HG03460 (cell line): ENCODE measurements around the gene UACA.

ENCODE experiments used
- ATAC-seq: cut with Tn5 transposase; IDR thresholded peaks from one replicate; pipeline ENCODE4 v1.9.1; 2021; ENCODE audit not compliant: unreplicated experiment

The UACA gene

GRCh38 chr15:70783610-70784022 is 20.3 kb upstream of the UACA start:
- ATAC-seq = no peak

GRCh38 chr15:70783041-70783440 is 19.7 kb upstream of the UACA start:
- ATAC-seq = no peak

GRCh38 chr15:70781236-70781635 is 17.9 kb upstream of the UACA start:
- ATAC-seq = no peak

- no peak for ATAC-seq
Observed at GRCh38 chr15:70778258-70779076, 15.1 kb upstream of the UACA start.

GRCh38 chr15:70777170-70777926 is 14.0 kb upstream of the UACA start:
- ATAC-seq = no peak

- no peak for ATAC-seq
Observed at GRCh38 chr15:70775160-70775559, 11.8 kb upstream of the UACA start.

- no peak for ATAC-seq
Observed at GRCh38 chr15:70772402-70772801, 9.0 kb upstream of the UACA start.

GRCh38 chr15:70770863-70771262 is 7.5 kb upstream of the UACA start:
- ATAC-seq = no peak

- ATAC-seq = no peak
Observed at GRCh38 chr15:70768257-70768883, 5.0 kb upstream of the UACA start.

- no peak for ATAC-seq
Observed at GRCh38 chr15:70767667-70768066, 4.3 kb upstream of the UACA start.

- no peak for ATAC-seq
Observed at GRCh38 chr15:70766597-70766996, 3.2 kb upstream of the UACA start.

GRCh38 chr15:70765504-70766281 is 2.3 kb upstream of the UACA start:
- ATAC-seq = no peak

GRCh38 chr15:70763950-70764730 is 782 bp upstream of the UACA start:
- ATAC-seq = no peak

- peak; percentile 9 for ATAC-seq
Observed at GRCh38 chr15:70762469-70763119, 764 bp downstream of the UACA start.

GRCh38 chr15:70761931-70762468 is 1.4 kb downstream of the UACA start:
- no peak for ATAC-seq

- no peak for ATAC-seq
Observed at GRCh38 chr15:70761046-70761445, 2.3 kb downstream of the UACA start.

- no peak for ATAC-seq
Observed at GRCh38 chr15:70758790-70759462, 4.4 kb downstream of the UACA start.

GRCh38 chr15:70757627-70758026 is 5.7 kb downstream of the UACA start:
- no peak for ATAC-seq

GRCh38 chr15:70754862-70755261 is 8.5 kb downstream of the UACA start:
- ATAC-seq = no peak
